ENCODE results near the gene ZBTB20.

DNA sequence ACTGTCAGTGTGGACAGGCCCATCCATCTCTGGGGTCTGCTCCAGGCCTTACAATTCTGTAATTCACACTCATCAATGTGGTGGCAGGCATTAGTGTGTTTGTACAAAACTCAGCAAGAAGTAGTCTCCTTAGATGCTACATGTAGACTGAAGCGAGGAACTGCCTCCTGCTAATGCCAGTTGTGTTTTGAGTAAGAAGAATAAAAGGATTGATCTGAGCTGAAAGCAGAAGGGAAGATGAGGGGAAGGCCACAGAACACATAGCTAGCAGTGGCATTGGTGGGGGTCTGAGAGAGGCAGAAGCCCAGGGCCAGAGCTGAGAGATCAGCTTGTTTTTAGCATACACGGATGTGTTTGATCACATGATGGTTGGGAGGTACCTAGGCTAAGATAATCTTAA, 709.2 kb downstream of the ZBTB20 start:
- TF ChIP-seq, protein P1, sequence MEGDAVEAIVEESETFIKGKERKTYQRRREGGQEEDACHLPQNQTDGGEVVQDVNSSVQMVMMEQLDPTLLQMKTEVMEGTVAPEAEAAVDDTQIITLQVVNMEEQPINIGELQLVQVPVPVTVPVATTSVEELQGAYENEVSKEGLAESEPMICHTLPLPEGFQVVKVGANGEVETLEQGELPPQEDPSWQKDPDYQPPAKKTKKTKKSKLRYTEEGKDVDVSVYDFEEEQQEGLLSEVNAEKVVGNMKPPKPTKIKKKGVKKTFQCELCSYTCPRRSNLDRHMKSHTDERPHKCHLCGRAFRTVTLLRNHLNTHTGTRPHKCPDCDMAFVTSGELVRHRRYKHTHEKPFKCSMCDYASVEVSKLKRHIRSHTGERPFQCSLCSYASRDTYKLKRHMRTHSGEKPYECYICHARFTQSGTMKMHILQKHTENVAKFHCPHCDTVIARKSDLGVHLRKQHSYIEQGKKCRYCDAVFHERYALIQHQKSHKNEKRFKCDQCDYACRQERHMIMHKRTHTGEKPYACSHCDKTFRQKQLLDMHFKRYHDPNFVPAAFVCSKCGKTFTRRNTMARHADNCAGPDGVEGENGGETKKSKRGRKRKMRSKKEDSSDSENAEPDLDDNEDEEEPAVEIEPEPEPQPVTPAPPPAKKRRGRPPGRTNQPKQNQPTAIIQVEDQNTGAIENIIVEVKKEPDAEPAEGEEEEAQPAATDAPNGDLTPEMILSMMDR (IDR thresholded peaks at IDR 0.05), result no peak
- no peak for TF ChIP-seq POLR2AphosphoS5 (IDR thresholded peaks at IDR 0.05)
- no peak for TF ChIP-seq POLR2A (IDR thresholded peaks at IDR 0.05)
